DND-41 (cell line): ENCODE results near the gene ARVCF.

Experiments used
- CTCF ChIP-seq: IDR thresholded peaks from 2 replicates; pipeline ENCODE4 v1.5.1; 2012; ENCODE audit warnings: borderline replicate concordance, low read length, moderate library complexity, mild to moderate bottlenecking; ENCODE audit not compliant: poor library complexity, severe bottlenecking; ENCODE audit errors: extremely low read depth
- EZH2 ChIP-seq: IDR thresholded peaks from 3 replicates; pipeline ENCODE4 v1.6.1; 2012; ENCODE audit warnings: borderline replicate concordance, low read depth, mild to moderate bottlenecking, moderate library complexity, low read length, inconsistent platforms; ENCODE audit not compliant: severe bottlenecking

DNA sequence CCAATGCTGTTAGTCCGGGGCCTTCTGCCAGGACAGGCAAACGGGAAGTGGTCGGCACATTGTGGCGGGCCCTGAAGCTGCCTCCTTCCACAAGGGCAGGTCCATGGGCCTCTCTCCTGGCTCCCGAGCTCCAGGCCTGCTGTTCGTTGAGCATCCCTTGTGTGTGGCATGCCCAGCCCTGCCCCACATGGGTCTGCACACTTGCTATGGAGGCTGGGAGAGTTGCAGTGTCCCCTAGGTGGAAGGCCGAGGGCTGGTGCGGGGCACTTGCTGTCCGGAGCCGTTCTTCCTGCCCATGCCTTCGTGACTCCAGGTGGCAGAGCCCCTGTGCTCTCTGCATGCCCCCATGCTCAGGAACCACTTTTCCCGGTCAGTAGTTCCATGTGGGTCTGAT, 37.4 kb upstream of the ARVCF start:
- TF ChIP-seq CTCF (no peak), EZH2 (no peak)
